Ovary (tissue), 3 donors: ENCODE data around the gene CLMN.

Experiments used
- EP300 ChIP-seq: sonication (generic); formaldehyde crosslinking; IDR thresholded peaks from one replicate; pipeline ENCODE4 v1.6.1; 2017; ENCODE audit warnings: antibody characterized with exemption
- POLR2A ChIP-seq: fragments of 450-650 bp; IDR thresholded peaks from one replicate; pipeline ENCODE4 v1.6.1; 2017; ENCODE audit warnings: antibody characterized with exemption, mild to moderate bottlenecking, moderate library complexity
- TF ChIP-seq, protein P1 (sequence below), 3 donors: fragments of 450-650 bp in 2 of 3; fragments of 200-600 bp in 1 of 3; IDR thresholded peaks; one replicate each; pipeline versions ENCODE4 v1.5.1 to v1.8.0; 2016 to 2022; ENCODE audit warnings: antibody characterized with exemption in 3 of 3, mild to moderate bottlenecking in 1 of 3
- donor health status: DM: no; HTN: no; CAD: no.

DNA sequence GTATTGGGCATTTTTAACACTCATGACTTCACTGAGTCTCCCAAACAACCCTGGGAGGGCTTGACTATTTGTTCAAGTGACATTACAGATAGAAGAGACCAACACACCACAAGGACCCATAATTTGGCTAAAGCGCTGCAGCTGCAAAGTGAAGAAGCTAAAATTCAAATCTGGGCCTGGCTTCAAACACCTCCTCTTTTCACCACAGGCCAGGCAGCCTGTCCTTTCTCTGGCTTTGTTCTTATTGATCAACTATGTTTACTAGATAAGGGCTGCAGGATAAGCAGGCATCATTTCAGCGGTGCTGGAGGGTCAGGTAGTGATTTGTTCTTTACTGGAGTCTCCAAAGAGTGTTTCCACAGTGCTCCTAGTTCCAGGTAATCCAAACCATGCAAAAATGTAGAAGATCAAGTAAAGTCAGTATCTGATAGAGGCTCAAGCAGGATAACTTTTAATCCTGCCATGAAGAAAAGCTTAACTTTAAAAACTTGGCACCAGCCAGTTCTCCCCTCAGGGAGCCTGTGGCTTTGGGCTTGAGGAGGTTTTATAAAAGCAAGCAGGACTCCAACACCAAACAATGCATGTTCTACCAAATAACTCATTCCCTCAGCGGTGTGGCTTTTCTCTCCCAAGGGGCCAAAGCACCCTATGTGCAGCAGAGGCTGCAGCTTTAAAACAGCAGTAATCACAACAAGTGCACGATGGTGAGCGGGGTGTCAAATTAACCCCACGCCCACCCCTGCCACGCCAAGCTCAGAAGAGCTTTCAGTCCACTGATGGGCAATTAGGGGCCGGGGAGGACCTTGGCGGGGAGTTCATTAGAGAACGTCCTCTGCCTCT lies 16.8 kb downstream of the CLMN start:
- no peak for TF ChIP-seq POLR2A
- TF ChIP-seq, protein P1, sequence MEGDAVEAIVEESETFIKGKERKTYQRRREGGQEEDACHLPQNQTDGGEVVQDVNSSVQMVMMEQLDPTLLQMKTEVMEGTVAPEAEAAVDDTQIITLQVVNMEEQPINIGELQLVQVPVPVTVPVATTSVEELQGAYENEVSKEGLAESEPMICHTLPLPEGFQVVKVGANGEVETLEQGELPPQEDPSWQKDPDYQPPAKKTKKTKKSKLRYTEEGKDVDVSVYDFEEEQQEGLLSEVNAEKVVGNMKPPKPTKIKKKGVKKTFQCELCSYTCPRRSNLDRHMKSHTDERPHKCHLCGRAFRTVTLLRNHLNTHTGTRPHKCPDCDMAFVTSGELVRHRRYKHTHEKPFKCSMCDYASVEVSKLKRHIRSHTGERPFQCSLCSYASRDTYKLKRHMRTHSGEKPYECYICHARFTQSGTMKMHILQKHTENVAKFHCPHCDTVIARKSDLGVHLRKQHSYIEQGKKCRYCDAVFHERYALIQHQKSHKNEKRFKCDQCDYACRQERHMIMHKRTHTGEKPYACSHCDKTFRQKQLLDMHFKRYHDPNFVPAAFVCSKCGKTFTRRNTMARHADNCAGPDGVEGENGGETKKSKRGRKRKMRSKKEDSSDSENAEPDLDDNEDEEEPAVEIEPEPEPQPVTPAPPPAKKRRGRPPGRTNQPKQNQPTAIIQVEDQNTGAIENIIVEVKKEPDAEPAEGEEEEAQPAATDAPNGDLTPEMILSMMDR (IDR thresholded peaks at IDR 0.05): no peak
- no peak for TF ChIP-seq EP300
